NCI-H2081 treated with DMSO at 0.1 percent for 48 hours (cell line): ENCODE measurements around the gene HSPA12B.
"Not testable (repeated sequence)": the region's sequence is repeated elsewhere in the genome, so short reads cannot be mapped to it uniquely, and the experiment has no call there.

ENCODE experiments used
- DNase-seq: peaks from one replicate; lab custom pipeline; 2025; lab: John Stamatoyannopoulos, UW

HSPA12B gene

GRCh38 chr20:3787324-3788014 lies 55.0 kb downstream of the HSPA12B start:
- no peak for DNase-seq

GRCh38 chr20:3788685-3789155 lies 56.2 kb downstream of the HSPA12B start:
- DNase-seq, result no peak

GRCh38 chr20:3789201-3789600 lies 56.7 kb downstream of the HSPA12B start:
- DNase-seq, result not testable (repeated sequence)

GRCh38 chr20:3794168-3794567 lies 61.7 kb downstream of the HSPA12B start:
- DNase-seq, result not testable (repeated sequence)

GRCh38 chr20:3794701-3795420 lies 62.4 kb downstream of the HSPA12B start:
- DNase-seq, result no peak

GRCh38 chr20:3795511-3796468 lies 63.3 kb downstream of the HSPA12B start, which contains the start of gene CDC25B:
Gene CDC25B, plus strand, starts transcription at chr20:3796310. Its CDS starts 222 bp downstream, at chr20:3796532.
- peak; percentile 75 for DNase-seq

- no peak for DNase-seq
Observed at GRCh38 chr20:3796477-3797225, 64.2 kb downstream of the HSPA12B start.

GRCh38 chr20:3797226-3797545 lies 64.7 kb downstream of the HSPA12B start:
- no peak for DNase-seq

- DNase-seq, result no peak
Observed at GRCh38 chr20:3797592-3798372, 65.3 kb downstream of the HSPA12B start.

- DNase-seq, result no peak
Observed at GRCh38 chr20:3798373-3798768, 65.9 kb downstream of the HSPA12B start.

- no peak for DNase-seq
Observed at GRCh38 chr20:3798908-3799248, 66.4 kb downstream of the HSPA12B start.

GRCh38 chr20:3800256-3800877 lies 67.9 kb downstream of the HSPA12B start:
- DNase-seq, result no peak

- no peak for DNase-seq
Observed at GRCh38 chr20:3800878-3801260, 68.4 kb downstream of the HSPA12B start.

GRCh38 chr20:3801299-3801698 lies 68.8 kb downstream of the HSPA12B start:
- DNase-seq, result no peak

- DNase-seq, result no peak
Observed at GRCh38 chr20:3801846-3802245, 69.4 kb downstream of the HSPA12B start.
